ENCODE measurements around the gene KIAA0513.
"Not testable (repeated sequence)": the region's sequence is repeated elsewhere in the genome, so short reads cannot be mapped to it uniquely, and the experiment has no call there.

Gene KIAA0513

GRCh38 chr16:85111184-85111583 lies 83.6 kb downstream of the KIAA0513 start:
- no peak for DNase-seq (ENCODE audit: low read depth in 3 of 3)

- no peak for DNase-seq (ENCODE audit: low read depth in 3 of 3)
Observed at GRCh38 chr16:85112364-85112763, 84.8 kb downstream of the KIAA0513 start, which contains the start of gene CIBAR2. Gene CIBAR2 (minus strand): TSS chr16:85112472. CDS start chr16:85112352, 120 bp downstream.

GRCh38 chr16:85113168-85113733 lies 85.7 kb downstream of the KIAA0513 start:
- DNase-seq (ENCODE audit: low read depth in 3 of 3): no peak

- no peak for DNase-seq (ENCODE audit: low read depth in 3 of 3)
Observed at GRCh38 chr16:85113913-85114312, 86.3 kb downstream of the KIAA0513 start.

GRCh38 chr16:85114909-85115567 lies 87.4 kb downstream of the KIAA0513 start:
- peak; percentile 67 to 86 (median 75) for DNase-seq (ENCODE audit: low read depth in 3 of 3)

GRCh38 chr16:85117418-85117817 lies 89.8 kb downstream of the KIAA0513 start:
- DNase-seq (ENCODE audit: low read depth in 3 of 3): no peak

- no peak for DNase-seq (ENCODE audit: low read depth in 3 of 3)
Observed at GRCh38 chr16:85120006-85120340, 92.4 kb downstream of the KIAA0513 start.

GRCh38 chr16:85123441-85123840 lies 95.8 kb downstream of the KIAA0513 start:
- DNase-seq (ENCODE audit: low read depth in 3 of 3): not testable (repeated sequence)

- DNase-seq (ENCODE audit: low read depth in 3 of 3): no peak
Observed at GRCh38 chr16:85123891-85124635, 96.5 kb downstream of the KIAA0513 start.

- no peak for DNase-seq (ENCODE audit: low read depth in 3 of 3)
Observed at GRCh38 chr16:85124636-85125346, 97.2 kb downstream of the KIAA0513 start.

GRCh38 chr16:85125570-85126393 lies 98.2 kb downstream of the KIAA0513 start:
- DNase-seq (ENCODE audit: low read depth in 3 of 3): no peak

GRCh38 chr16:85126394-85126704 lies 98.8 kb downstream of the KIAA0513 start:
- no peak for DNase-seq (ENCODE audit: low read depth in 3 of 3)

GRCh38 chr16:85126705-85127378 lies 99.2 kb downstream of the KIAA0513 start:
- peak in 1 of 3 experiments; percentile 61 for DNase-seq (ENCODE audit: low read depth in 3 of 3)

- DNase-seq (ENCODE audit: low read depth in 3 of 3): no peak
Observed at GRCh38 chr16:85127379-85127723, 99.8 kb downstream of the KIAA0513 start.

- no peak for DNase-seq (ENCODE audit: low read depth in 3 of 3)
Observed at GRCh38 chr16:85128079-85128837, 100.7 kb downstream of the KIAA0513 start.

GRCh38 chr16:85129876-85130704 lies 102.5 kb downstream of the KIAA0513 start:
- DNase-seq (ENCODE audit: low read depth in 3 of 3): no peak

- no peak for DNase-seq (ENCODE audit: low read depth in 3 of 3)
Observed at GRCh38 chr16:85130705-85131028, 103.1 kb downstream of the KIAA0513 start.

GRCh38 chr16:85132456-85133289 lies 105.1 kb downstream of the KIAA0513 start:
- no peak for DNase-seq (ENCODE audit: low read depth in 3 of 3)

- DNase-seq (ENCODE audit: low read depth in 3 of 3): no peak
Observed at GRCh38 chr16:85133290-85133599, 105.7 kb downstream of the KIAA0513 start.

Data from stimulated activated CD4-positive, alpha-beta T cell treated with anti-CD3 and anti-CD28 coated beads, TNF-alpha, amount 100 ng/mL, for 24 hours (primary cell).